GM23248 (cell line): ENCODE data around the gene ZDHHC14. TPM values are rescaled to one million over a fixed set of nuclear protein-coding genes. Genes with fewer than 3 reads are reported as not detected.

ENCODE experiments used
- DNase-seq: peaks from one replicate; pipeline ENCODE4 v3.0.0-alpha.2; 2015
- H2AFZ ChIP-seq: fragments of 200-600 bp; sonication (generic); 2 replicates; pipeline ENCODE4 v1.6.1; 2016; ENCODE audit warnings: antibody characterized with exemption
- H3F3A ChIP-seq: fragments of 200-600 bp; sonication (generic); 2 replicates; pipeline ENCODE4 v1.6.1; 2016; ENCODE audit warnings: mild to moderate bottlenecking, antibody characterized with exemption, mixed run types; ENCODE audit not compliant: insufficient read depth
- H3K27ac ChIP-seq: fragments of 200-600 bp; sonication (generic); 2 replicates; pipeline ENCODE4 v1.5.1; 2016; ENCODE audit warnings: mild to moderate bottlenecking
- H3K27me3 ChIP-seq: fragments of 200-600 bp; sonication (generic); replicated peaks from 2 replicates; pipeline ENCODE4 v1.6.1; 2016; ENCODE audit warnings: mild to moderate bottlenecking; ENCODE audit not compliant: insufficient read depth
- H3K36me3 ChIP-seq: fragments of 200-600 bp; sonication (generic); 2 replicates; pipeline ENCODE4 v1.6.1; 2016; ENCODE audit warnings: low read depth, mild to moderate bottlenecking
- H3K4me1 ChIP-seq: fragments of 200-600 bp; sonication (generic); 2 replicates; pipeline ENCODE4 v1.6.1; 2016; ENCODE audit warnings: mild to moderate bottlenecking; ENCODE audit not compliant: insufficient read depth
- H3K4me2 ChIP-seq: fragments of 200-600 bp; sonication (generic); one replicate; pipeline ENCODE4 v1.6.1; 2016; ENCODE audit warnings: mild to moderate bottlenecking; ENCODE audit not compliant: unreplicated experiment
- H3K4me3 ChIP-seq: fragments of 200-600 bp; sonication (generic); 2 replicates; pipeline ENCODE4 v1.5.1; 2016; ENCODE audit warnings: mild to moderate bottlenecking
- H3K79me2 ChIP-seq: fragments of 200-600 bp; sonication (generic); 2 replicates; pipeline ENCODE4 v1.6.1; 2016; ENCODE audit warnings: mild to moderate bottlenecking; ENCODE audit not compliant: insufficient read depth
- H3K9ac ChIP-seq: fragments of 200-600 bp; sonication (generic); 2 replicates; pipeline ENCODE4 v1.6.1; 2016; ENCODE audit warnings: mild to moderate bottlenecking
- H3K9me2 ChIP-seq: fragments of 200-600 bp; sonication (generic); 2 replicates; pipeline ENCODE4 v1.6.1; 2016; ENCODE audit warnings: mixed run types, mild to moderate bottlenecking, moderate library complexity; ENCODE audit not compliant: insufficient read depth
- H3K9me3 ChIP-seq: fragments of 200-600 bp; sonication (generic); one replicate; pipeline ENCODE4 v1.6.1; 2017; ENCODE audit warnings: low read depth
- H4K20me1 ChIP-seq: fragments of 200-600 bp; sonication (generic); 2 replicates; pipeline ENCODE4 v1.6.0; 2016; ENCODE audit not compliant: insufficient read depth
- EZH2 ChIP-seq: fragments of 200-600 bp; sonication (generic); IDR thresholded peaks from 2 replicates; pipeline ENCODE4 v1.6.1; 2018; ENCODE audit warnings: antibody characterized with exemption, mild to moderate bottlenecking; ENCODE audit not compliant: insufficient read depth, poor library complexity, severe bottlenecking
- EZH2phosphoT487 ChIP-seq: fragments of 200-600 bp; sonication (generic); IDR thresholded peaks from 2 replicates; pipeline ENCODE4 v1.6.1; 2018; ENCODE audit warnings: antibody characterized with exemption, moderate library complexity, mild to moderate bottlenecking, low read depth; ENCODE audit not compliant: insufficient read depth
- WGBS, 2 experiments: methylation state at CpG; one replicate each; pipeline ENCODE4 v1.1.6; 2015 to 2017; ENCODE audit warnings: low lambda C conversion rate in 2 of 2, low coverage in 1 of 2; ENCODE audit errors: missing lambda C conversion rate in 2 of 2; 5-methylcytosine and 5-hydroxymethylcytosine counted together
- in situ Hi-C: fragments of 300-500 bp; cut with MboI; formaldehyde crosslinking; loops from 2 replicates; pipeline ENCODE4 v1.15.0; 2020
- polyA plus RNA-seq: library from polyadenylated mRNA; unstranded; fragments of >200 nt; fragmentation: Nextera tagmentation; extraction: Ambion mirVana; gene quantifications from 2 replicates; pipeline ENCODE4 v1.2.1, GENCODE V29; 2016
- total RNA-seq: library from RNA; depleted of rRNA; stranded (reverse); fragments of >200 nt; shearing (Covaris generic); gene quantifications from 2 replicates; pipeline ENCODE4 v1.2.3, GENCODE V29; 2014

ZDHHC14 gene
- total and polyA plus RNA-seq, 2 experiments from 2014 or later = 1.4 to 4.5 TPM

GRCh38 chr6:157711060-157711459, 330.1 kb downstream of the ZDHHC14 start:
- H3K4me3 ChIP-seq = no peak overlapping the region
- no peaks in the 10 kb centered on the region for H3K9me2 ChIP-seq
- H3K36me3 ChIP-seq = no peaks in the 10 kb centered on the region
- in situ Hi-C loops = no loop called here
- no peaks in the 10 kb centered on the region for H3K9me3 ChIP-seq
- H3K4me1 ChIP-seq = peaks cover 25% of the 10 kb centered on the region
- no peak overlapping the region for H3K27ac ChIP-seq
- WGBS, 2 experiments = 82 to 88% methylated on average over 8 of the region's 8 CpGs
- no peak overlapping the region for H3K4me2 ChIP-seq
- DNase-seq = peak; percentile 14
- H4K20me1 ChIP-seq = no peaks in the 10 kb centered on the region
- H2AFZ ChIP-seq = no peak overlapping the region
- no peaks in the 10 kb centered on the region for H3K79me2 ChIP-seq
- no peaks in the 10 kb centered on the region for H3K27me3 ChIP-seq
- no peak overlapping the region for H3K9ac ChIP-seq
- TF ChIP-seq EZH2phosphoT487 = no peak
- TF ChIP-seq EZH2 = no peak
- peaks cover 12% of the 10 kb centered on the region for H3F3A ChIP-seq

- Histone ChIP-seq H3K27ac (no peak overlapping the region), H3K79me2 (no peaks in the 10 kb centered on the region), H3K4me1 (peaks cover 29% of the 10 kb centered on the region), H3K4me2 (no peak overlapping the region), H3K27me3 (no peaks in the 10 kb centered on the region), H3K9me3 (no peaks in the 10 kb centered on the region), H2AFZ (no peak overlapping the region), H3K9ac (no peak overlapping the region), H3K4me3 (no peak overlapping the region), H4K20me1 (no peaks in the 10 kb centered on the region), H3K36me3 (no peaks in the 10 kb centered on the region), H3K9me2 (no peaks in the 10 kb centered on the region), H3F3A (peaks cover 12% of the 10 kb centered on the region)
- DNase-seq = no peak
- 91% methylated on average over 8 of the region's 8 CpGs for WGBS, 2 experiments
- TF ChIP-seq EZH2 (no peak), EZH2phosphoT487 (no peak)
- in situ Hi-C loops = no loop called here
Observed at GRCh38 chr6:157712585-157713295, 331.8 kb downstream of the ZDHHC14 start.

GRCh38 chr6:157713451-157714152, 332.6 kb downstream of the ZDHHC14 start:
- H3K4me3 ChIP-seq = no peak overlapping the region
- WGBS, 2 experiments = 97 to 98% methylated on average over 12 of the region's 12 CpGs
- TF ChIP-seq EZH2phosphoT487 (no peak), EZH2 (no peak)
- in situ Hi-C loops = no loop called here
- no peaks in the 10 kb centered on the region for H4K20me1 ChIP-seq
- peaks cover 12% of the 10 kb centered on the region for H3F3A ChIP-seq
- H2AFZ ChIP-seq = no peak overlapping the region
- H3K79me2 ChIP-seq = no peaks in the 10 kb centered on the region
- peak overlapping the region; percentile 47 for H3K4me2 ChIP-seq
- H3K9ac ChIP-seq = peak overlapping the region; percentile 84
- no peaks in the 10 kb centered on the region for H3K9me2 ChIP-seq
- H3K9me3 ChIP-seq = no peaks in the 10 kb centered on the region
- H3K27me3 ChIP-seq = no peaks in the 10 kb centered on the region
- no peak for DNase-seq
- H3K4me1 ChIP-seq = peaks cover 29% of the 10 kb centered on the region
- no peaks in the 10 kb centered on the region for H3K36me3 ChIP-seq
- peak overlapping the region; percentile 98 for H3K27ac ChIP-seq

GRCh38 chr6:157714153-157714490, 333.1 kb downstream of the ZDHHC14 start:
- Histone ChIP-seq H3K9me3 (no peaks in the 10 kb centered on the region), H3K4me3 (no peak overlapping the region), H2AFZ (no peak overlapping the region), H3K4me2 (peak overlapping the region; percentile 47), H3K79me2 (no peaks in the 10 kb centered on the region), H4K20me1 (no peaks in the 10 kb centered on the region), H3K9ac (peak overlapping the region; percentile 84), H3K27ac (peak overlapping the region; percentile 98), H3K27me3 (no peaks in the 10 kb centered on the region), H3K4me1 (peaks cover 30% of the 10 kb centered on the region), H3K36me3 (no peaks in the 10 kb centered on the region), H3F3A (peaks cover 12% of the 10 kb centered on the region), H3K9me2 (no peaks in the 10 kb centered on the region)
- WGBS, 2 experiments = 25 to 27% methylated on average over 1 of the region's 1 CpG
- in situ Hi-C loops = no loop called here
- no peak for TF ChIP-seq EZH2phosphoT487
- no peak for TF ChIP-seq EZH2
- peak; percentile 84 for DNase-seq
